GM19372 (cell line): ENCODE results near the gene LAMA1.
"Not testable (repeated sequence)": the region's sequence is repeated elsewhere in the genome, so short reads cannot be mapped to it uniquely, and the experiment has no call there.

Source experiments
- ATAC-seq: cut with Tn5 transposase; IDR thresholded peaks from one replicate; pipeline ENCODE4 v1.9.1; 2021; ENCODE audit warnings: mild to moderate bottlenecking, low read depth, moderate library complexity; ENCODE audit not compliant: unreplicated experiment

Gene LAMA1

DNA sequence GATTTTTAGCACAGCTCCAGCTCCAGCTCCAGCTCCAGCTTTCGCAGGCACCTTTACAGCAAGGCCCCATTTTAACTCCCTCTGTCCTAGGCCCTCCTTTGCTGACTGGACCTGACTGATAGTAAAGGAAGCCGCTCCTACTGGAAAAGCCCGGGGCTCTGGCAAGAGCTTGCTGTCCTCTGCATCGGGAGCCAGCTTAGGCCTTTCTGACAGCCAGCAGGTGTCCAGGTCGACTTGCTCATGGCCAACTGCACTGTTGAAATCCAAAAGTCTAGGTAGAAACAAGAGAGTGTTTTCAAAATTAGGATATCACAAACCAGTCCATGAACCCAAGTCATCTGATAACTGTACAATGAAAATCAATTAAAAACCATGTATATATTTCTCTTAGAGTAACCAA is 161.1 kb downstream of the LAMA1 start:
- no peak for ATAC-seq

DNA sequence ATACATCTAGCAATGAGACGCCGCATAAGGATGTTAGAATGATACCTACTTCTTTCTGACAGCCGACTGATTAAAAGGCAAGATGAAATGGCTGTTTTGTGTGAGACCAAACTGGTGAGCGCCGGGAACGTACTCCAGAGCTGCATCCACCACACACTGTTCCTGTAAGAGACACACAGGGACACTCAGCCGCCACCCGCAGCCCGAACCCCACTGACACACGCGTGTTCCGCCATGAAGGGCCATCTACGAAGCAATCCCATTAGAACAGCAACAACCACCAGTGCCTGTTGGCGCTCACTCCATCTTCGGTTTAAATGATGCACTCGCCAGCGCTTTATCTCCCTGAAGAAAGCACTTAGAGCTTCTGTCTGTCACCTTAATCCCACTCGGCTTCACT is 162.3 kb downstream of the LAMA1 start:
- no peak for ATAC-seq

DNA sequence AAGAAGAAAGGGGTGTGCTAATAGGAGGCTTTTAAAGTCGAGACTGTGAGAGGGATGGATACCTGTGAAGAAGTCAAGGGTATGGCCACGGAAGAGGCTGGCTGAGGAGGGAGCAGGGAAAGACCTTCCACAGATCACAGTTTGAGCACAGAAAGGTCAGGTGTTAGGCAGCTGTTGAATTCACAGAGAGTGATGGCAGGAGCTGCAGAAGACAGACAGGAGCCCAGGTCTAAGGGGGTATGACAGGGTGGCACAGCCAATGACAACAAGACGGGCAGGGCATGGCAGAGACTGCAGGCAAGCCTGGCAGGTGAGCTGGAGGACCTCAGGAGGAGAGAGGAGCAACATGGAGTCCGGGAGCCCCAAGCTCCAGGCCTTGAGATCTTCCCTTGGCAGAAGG is 163.1 kb downstream of the LAMA1 start:
- ATAC-seq, result no peak

DNA sequence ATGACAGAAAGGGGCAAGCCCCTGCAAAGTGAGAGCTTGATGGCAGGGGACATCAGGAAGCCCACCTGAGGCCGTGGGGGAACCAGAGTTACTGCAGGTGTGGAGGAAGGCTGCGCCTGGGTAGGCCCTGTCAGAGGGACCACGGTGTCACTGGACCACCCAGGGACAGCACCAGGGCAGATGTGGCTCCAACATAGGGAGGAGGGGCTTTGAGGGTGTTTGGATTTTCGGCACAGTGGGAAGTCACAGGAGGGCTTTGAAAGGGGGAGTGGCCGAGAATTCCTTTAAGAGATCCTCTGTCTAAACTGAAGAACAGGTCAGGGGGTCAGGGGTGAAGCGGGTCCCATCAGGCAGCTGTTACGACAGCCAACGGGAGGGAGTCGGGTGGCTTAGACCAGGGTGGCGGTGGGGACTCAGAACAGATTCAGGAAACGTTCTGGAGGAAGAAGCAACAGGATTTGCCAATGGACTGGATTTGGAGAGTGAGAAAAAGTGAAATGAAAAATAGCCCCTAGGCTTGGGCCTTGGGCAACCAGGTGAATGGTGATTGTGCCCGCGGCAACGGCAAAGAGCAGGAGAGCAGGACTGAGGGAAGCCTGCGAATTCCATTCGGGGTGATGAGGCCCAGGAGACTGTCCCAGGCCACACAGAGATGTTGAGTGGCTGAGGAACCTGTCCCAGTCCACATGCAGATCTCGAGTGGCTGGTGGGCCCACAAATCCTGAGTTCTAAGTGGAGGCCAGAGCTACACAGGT is 166.1 kb downstream of the LAMA1 start:
- no peak for ATAC-seq

DNA sequence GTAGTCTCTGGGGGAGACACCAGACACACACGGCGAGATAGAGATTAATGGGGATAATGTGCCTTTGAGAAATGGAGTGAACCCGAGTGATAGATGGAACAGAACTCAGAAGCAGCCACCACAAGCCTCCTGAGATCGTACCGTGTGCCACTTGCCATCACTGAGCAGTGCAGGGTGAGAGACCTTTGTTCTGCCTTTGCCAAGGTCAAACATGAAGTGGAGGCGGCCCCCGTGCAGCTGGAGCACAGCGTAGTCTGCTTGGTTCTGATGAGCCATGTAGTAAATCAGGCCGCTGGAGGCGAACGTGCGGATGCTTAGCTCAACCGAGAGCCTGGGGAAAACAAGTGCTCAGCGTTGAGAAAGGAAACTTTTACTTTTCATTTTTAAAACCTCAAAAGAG is 167.0 kb downstream of the LAMA1 start:
- ATAC-seq, result no peak

DNA sequence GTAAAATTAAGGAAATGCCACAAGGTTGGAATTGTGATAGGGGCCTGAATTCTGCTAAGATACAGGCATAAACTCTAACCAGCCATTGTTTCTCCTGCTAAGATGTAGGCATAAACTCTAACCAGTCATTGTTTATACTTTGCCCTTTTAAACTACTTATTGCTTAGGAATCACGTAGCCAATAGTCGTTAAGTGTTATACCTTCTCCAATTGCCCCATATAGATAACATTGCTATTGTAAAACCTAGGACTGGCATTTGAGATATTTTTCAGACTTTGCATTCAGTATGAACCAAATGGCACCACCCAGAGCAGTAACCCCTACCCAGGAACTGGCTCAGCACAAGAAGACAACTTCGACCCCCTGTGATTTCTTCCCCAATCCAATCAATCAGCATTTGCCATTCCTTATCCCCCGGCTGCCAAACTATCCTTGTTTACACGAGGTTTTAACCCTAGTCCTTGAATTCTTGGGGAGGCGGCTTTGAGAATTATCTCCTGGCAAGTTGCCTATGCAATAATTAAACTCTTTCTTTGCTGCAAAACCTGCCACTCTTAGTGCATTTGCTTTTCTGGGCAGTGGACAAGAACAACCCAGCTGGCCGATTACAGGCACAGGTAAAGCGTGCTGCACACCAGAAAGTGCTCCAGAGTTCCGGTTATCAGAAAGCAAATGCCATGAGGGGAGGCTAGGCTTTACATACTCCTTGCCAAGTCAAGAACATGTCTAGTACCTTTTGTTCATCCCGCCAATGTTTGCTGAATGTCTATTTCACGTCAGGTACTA is 167.6 kb downstream of the LAMA1 start:
- ATAC-seq, result no peak

DNA sequence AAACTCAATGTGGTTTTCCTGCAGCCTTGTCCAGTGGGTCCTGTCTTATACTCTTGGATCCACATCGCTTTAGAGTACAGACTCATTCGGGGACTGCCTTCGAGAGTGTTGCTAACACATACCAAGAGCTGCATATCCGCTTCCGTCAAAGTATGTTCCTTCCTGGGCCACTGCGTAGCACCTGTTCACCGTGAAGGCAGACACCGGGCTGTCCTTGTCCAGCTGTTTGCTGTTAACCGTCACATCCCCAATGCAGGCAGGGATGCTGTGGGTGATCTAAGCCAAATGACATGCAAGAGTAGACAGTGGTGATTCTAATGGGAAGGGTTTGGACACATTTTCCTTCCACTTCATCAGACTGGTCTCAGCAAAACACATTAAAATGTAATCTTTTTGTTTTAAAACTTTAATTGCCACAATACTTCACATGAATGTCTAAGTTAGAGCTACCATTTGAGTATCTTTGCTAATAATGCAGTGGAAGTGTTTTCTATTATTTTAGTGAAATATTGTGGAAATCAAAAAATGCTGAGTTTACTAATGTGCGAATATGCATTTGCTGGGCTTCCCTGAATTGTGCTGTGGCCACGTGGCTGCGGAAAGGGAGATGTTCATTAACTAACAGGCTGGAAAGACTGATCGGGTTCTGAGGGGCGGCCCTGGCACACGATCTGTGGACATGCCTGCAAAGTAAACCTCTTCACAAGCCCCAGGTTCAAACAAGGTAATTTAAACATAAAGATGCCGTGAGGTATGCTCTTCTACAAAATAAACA is 169.1 kb downstream of the LAMA1 start:
- ATAC-seq, result no peak

DNA sequence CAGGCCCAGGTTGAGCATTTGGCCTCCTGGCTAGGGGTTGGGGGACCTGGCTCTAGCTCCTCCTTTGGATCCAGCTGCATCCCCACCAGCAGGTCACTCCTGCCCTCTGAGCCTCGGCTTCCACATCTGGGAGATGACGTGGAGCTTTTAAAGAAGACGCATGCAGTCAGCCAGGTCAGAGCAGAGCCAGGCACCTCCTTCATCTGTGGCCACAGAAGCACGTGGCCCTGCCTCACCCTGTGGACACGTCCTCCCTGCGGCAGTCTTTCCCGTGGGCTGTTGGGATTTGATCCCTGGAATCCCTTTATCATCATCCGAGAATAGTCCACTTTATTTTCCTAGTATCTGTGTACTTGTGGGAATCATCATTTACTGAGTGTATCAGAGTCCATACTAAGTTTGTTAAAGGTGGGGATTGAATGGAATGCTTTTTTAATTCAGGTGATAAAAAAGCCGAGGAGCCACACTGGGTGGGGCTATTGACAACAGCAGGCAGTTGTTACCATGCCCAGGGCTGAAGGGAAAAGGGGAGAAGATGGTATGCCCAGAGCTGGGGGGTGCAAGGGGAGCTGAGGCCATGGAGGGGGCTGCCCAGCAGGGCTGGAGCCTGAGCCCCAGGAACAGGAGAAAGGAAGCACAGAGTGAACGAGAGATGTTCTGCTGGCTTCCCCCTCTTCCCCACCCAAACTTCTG is 170.1 kb downstream of the LAMA1 start:
- no peak for ATAC-seq

DNA sequence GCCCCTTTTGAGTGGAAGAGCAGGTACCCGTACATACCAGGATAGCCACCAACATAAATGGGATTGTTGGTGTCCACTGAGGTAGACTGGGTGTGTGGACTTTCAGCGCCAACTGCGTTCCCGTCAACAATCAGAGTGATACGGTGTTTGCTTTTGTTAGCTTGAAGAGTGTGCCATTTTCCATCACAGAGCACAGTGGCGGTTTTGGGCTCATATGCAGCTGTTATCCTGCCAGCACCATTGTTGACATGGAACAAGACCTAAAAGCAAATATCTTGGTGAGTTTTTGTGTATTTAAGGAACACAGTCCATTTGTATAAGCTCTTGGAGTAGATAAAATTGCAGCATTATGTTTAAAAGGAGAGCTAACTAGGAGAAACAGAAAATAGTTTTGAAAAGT is 174.5 kb downstream of the LAMA1 start:
- ATAC-seq, result no peak

DNA sequence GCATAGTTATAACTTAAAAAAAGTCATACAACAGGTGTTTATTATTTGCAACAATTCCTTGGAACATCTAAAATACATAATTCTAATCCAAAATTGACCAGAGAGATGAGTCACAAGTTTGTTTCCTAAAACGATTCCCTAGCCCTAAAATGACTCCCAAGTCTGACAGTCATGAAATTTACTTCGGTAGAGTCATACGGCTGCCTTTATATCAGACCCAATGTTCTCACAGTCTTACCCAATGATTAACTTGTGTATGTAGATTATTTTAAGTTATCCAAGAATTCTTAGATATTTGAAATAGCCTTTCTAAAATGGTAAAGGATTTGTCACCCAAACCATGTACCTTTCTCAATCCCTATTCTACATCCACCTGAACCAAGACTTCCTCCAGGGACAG is 174.9 kb downstream of the LAMA1 start:
- no peak for ATAC-seq

DNA sequence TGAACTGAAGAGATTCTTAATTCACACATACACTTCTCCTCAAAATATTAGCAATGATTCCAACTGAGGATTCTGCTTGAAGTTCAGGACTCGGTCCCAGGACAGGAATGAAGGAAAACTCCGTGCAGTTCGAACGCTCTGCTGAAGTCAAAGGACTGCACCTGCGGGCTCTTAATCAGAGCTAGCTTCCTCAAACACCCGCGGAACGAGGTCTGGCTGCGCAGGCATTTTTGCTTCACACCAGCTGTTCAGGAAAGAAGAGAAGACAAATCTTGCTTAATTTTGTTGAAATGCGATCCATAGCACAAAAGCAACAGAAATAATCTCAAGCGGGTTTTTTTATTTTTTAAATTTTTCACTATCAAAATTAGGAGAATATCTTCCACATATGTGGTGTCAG is 175.6 kb downstream of the LAMA1 start:
- ATAC-seq, result no peak

DNA sequence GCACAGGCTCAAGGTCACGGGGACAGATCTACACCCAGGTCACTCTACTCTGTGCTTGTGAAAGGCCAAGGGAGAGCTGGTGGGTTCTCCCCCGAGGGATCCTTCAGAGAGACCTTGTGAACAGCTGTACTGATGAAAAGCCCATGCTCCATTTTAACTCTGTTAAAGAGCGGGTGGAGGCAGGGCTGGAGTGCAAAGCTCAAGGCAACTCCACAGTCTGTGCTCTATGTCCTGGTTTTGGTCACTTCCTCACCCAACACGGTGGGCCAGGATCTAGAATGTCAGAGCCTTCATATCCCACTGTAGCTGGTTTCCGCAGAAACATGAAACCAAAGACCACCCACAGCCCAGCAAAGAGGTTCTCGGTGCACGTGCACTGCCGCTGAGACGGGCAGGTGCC is 177.1 kb downstream of the LAMA1 start:
- no peak for ATAC-seq

DNA sequence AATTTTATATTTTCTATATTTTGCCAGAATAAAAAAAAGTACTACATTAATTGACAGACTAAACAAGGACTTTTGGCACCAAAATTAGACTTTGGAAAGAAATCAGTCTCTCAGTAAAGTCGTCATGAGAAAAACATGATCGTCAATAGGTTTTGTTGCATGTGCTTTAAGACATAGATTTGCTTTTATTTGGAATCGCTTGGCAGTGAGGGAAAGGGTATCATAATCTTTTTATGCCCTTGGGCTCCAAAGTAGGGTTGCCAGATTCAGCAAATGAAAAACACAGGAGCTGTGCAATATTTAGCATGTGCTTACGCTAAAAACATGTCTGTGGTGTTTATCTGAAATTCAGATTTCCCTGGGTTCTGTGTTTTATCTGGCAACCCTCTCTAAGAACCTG is 177.6 kb downstream of the LAMA1 start:
- ATAC-seq, result no peak

DNA sequence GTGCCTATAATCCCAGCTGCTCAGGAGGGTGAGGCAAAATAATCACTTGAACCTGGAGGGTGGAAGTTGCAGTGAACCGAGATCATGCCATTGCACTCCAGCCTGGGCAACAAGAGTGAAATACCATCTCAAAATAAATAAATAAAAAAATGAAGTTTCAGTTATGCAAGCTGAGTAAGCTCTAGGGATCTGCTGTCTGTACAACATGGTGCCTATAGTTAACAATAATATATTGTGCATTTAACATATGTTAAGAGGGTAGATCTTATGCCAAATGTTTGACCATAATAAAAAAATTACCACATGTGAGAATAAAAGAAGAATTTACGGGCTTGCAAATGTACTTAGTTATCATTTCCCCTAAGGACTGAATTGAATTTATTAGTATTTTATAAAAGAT is 179.2 kb downstream of the LAMA1 start:
- not testable (repeated sequence) for ATAC-seq

DNA sequence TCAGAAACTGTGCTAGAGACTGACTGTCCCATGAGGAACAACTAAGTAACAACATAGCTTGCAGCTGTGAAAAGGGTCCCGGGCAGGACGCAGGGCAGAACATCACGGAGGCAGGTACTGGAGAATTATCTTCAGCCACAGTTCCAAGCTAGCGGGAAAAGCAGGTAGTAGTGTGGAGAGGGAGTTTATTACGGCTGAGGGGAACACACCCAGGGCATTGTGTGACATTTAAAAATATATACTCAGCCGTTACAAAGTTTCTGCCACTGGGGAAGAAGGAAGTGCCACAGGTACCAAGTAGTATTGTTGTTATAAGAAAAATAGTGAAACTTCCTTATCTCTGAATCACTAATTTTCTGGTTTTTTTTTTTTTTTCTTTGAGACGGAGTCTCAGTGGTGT is 179.6 kb downstream of the LAMA1 start:
- ATAC-seq, result no peak

DNA sequence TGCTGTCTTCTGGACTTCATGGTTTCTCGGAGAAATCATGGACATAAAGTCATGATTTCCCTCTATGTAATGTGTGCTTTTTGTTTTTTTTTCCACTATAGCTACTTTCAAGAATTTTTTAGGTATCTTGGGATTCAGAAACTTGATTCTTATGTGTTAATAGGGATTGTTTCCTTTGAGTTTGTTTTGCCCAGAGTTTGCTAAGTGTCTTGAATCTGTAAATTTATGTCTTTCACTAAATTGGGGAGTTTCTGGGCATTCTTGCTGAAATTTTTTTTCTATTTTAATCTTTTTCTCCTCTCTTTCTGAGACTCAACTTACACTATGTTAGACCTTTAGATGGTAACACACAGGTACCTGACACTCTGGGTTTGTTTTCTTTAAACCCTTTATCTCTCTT is 182.7 kb downstream of the LAMA1 start:
- ATAC-seq, result no peak

DNA sequence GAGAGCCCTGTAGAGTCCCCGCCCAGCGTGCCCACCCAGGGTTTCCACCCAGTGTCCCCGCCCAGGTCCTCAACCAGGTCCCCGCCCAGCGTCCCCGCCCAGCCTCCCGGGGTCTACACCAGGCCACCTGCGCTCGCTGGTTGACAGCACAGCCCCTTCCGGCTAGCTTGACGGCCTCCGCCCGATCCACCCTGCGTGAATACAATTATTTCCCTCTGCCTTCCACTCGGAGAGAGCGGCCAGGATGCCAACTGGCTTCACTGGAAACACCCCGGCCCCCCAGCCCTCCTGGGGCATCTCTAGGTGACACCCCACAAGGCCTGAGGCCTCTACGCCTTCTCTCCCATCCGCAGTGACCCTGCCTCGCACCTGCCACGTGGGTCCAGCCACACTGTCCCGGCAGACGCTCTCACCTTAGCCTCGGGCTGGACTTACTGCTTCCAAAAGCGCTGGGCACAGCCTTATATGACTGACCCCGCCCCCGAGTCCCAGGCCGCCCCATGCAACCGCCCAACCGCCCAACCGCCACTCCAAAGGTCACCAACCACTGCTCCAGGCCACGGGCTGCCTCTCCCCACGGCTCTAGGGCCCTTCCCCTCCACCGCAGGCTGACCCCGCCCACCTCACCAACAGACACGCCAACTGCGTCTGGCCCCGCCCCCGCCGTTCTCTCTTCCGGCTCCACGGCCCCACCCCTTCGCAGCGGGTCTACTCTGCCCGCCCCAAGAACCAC is 188.1 kb downstream of the LAMA1 start:
- no peak for ATAC-seq

DNA sequence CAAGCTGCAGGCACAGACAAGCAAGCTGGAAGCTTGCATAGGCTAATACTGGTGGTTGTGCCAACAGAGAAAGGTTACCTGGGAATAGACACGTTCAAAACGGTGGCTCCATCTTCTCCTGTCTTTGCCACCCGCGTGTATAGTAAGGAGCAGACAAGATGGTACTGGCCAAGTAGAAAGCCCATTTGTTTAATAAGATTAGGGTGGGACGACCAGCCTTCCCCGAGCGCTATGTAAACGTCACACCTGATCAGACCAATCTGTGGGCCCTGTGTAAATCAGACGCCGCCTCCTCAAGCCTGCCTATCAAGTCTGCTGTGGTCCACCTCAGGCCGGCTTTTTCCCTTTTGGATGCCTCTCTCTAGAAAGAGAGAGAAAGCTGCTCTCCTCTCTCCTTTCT is 189.2 kb downstream of the LAMA1 start:
- ATAC-seq, result no peak

DNA sequence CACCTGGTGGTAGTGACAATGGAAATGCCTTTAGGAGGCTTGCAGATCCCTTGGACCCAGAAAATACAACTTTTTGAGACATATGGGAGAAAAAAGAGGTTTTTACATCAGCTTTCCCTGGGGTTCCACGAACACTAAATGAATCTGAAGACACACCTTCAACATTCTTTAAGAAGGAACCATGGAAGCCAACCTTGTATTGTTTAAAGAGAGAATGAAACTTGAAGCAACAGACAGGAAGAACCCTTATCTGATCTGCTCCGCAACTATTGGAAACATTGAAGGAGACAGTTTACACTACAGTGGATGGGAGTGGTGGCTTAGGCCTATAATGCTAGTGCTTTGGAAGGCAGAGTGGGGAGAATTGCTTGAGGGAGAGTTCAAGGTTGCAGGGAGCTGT is 190.4 kb downstream of the LAMA1 start:
- ATAC-seq, result no peak

DNA sequence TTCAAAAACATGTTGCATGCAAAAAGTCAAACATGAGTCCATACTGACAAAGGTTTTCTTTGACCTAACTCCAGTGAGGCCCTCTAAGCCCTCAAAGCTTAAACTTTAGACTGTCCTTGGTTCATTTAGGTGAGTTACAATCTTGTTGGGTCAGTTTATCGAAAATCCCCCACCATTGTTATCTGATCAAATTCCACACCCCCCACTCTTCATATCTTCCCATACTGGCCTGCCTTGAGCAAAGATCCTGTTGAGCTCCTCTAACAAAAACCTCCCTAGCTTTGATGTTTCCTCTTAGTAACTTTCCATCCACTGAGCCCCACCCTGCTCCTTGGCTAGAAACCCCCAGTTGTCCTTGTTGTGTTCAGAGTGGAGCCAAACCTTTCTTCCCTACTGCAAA is 194.4 kb downstream of the LAMA1 start:
- ATAC-seq, result no peak
